ENCODE results near the gene CACNA1D. TPM values are rescaled to one million over a fixed set of nuclear protein-coding genes. Genes with fewer than 3 reads are reported as not detected.

CACNA1D gene
- total RNA-seq, 2 experiments from 2014 or later = 0.13 to 0.17 TPM

- ChIA-PET POLR2A (no interaction called here), CTCF (no interaction called here)
These were observed 102.9 kb downstream of the CACNA1D start for GRCh38 chr3:53597136-53597915.

DNA sequence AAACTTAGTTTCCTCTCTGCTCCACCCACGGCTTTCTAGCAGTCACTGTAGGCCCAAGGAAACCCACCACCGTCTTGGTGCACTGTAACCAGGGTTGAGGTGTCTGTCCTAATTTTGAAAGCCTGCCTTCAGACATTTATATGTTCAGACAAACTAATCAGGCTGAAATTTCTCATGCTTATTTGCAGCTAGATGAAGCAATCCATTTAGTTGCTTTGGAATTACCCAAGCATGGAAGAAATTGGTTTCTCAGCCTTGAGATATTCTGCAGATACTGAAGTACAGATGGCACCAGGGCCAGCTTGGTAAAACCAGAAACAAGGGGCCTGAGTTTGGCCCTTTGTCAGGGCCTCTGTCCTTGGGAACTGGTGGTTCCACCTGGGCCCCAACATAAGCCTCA, 105.4 kb downstream of the CACNA1D start:
- ChIA-PET POLR2A (no interaction called here), CTCF (no interaction called here)

DNA sequence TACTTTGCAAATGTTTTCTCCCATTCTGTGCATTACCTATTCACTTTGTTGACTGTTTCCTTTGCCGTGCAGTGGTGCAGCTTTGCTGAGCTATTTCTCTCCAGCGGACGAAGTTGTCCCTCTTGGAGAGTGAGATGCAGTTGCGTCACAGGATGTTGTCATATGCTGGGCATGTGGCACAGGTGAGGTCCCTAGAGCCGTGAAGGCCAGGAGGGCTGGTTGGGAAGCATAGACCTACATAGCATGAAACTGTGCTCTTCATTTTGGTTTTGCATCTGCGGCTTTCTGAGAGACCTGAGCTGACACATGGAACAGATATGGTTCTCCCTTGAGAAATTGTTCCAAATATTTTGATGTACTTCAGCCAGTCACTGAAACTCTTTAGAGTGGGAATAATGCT, 108.5 kb downstream of the CACNA1D start:
- ChIA-PET CTCF (no interaction called here), POLR2A (no interaction called here)

DNA sequence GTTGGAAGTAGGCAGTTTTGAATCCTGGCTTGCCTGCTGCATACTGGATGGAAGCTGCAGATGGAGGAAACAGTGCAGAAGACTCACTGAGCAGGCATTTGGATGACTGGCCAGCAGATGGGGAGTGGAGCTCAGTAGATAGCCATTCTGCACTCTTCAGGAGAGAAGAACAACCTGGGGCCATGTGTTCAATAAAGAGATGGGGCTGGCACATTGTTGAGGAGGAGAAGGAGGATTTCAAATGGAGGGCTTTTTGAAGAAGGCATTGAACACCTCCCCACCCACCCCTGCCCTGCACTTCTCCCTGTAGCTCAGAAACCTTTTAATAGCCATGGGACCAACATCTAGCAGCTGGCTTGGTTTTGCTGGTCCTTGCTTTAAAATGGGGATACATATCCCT, 109.8 kb downstream of the CACNA1D start:
- POLR2A ChIA-PET = no interaction called here
- CTCF ChIA-PET = no interaction called here

GRCh38 chr3:53606793-53607192, 112.4 kb downstream of the CACNA1D start:
- POLR2A ChIA-PET = no interaction called here
- CTCF ChIA-PET = no interaction called here

DNA sequence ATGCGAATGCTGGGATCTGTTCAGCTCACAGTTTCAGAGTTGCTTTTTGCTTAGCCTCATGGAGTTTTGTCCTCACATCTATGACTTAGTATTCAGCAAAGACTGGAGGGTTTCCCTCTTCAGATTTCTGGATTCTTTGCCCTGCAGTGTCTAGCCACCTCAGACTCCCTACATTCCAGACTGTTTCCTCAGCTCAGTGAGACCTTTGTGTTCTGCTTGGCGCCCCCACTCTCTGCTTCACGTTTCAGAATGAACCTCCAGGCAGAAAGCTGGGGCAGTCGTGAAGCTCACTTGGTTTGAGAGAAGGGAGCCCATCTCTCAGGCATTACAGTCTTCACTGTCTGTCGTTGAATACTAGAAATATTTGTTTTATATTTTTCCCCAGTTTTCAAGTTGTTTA, 118.1 kb downstream of the CACNA1D start:
- ChIA-PET POLR2A (no interaction called here), CTCF (no interaction called here)

GRCh38 chr3:53613125-53613524, 118.7 kb downstream of the CACNA1D start:
- CTCF ChIA-PET = no interaction called here
- POLR2A ChIA-PET = no interaction called here

GRCh38 chr3:53614307-53614706, 119.9 kb downstream of the CACNA1D start:
- POLR2A ChIA-PET = no interaction called here
- CTCF ChIA-PET = no interaction called here

DNA sequence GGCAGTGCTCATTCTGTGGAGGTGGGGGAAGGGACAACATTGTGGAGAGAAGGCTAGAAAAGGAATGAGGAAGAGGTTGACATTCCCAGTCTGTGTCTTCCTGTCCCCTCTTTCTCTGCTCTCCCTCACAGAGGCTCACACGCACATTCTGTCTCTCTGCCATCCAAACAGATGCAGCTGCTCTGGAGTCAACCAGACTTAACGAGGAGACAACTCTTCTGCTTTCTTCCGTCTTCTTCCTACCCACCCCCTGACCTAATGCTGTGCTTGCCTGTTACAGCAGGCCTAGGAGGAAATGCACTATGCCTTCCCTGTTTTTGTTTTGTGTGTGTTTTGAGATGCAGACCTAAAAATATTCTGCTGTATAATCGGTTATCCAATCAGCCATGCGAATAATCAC, 121.9 kb downstream of the CACNA1D start:
- CTCF ChIA-PET = interaction anchor here (0.6 kb wide), 1 partner anchor 297 kb away, joined by 3 read pairs; no protein-coding TSS in a partner anchor
- POLR2A ChIA-PET = no interaction called here

DNA sequence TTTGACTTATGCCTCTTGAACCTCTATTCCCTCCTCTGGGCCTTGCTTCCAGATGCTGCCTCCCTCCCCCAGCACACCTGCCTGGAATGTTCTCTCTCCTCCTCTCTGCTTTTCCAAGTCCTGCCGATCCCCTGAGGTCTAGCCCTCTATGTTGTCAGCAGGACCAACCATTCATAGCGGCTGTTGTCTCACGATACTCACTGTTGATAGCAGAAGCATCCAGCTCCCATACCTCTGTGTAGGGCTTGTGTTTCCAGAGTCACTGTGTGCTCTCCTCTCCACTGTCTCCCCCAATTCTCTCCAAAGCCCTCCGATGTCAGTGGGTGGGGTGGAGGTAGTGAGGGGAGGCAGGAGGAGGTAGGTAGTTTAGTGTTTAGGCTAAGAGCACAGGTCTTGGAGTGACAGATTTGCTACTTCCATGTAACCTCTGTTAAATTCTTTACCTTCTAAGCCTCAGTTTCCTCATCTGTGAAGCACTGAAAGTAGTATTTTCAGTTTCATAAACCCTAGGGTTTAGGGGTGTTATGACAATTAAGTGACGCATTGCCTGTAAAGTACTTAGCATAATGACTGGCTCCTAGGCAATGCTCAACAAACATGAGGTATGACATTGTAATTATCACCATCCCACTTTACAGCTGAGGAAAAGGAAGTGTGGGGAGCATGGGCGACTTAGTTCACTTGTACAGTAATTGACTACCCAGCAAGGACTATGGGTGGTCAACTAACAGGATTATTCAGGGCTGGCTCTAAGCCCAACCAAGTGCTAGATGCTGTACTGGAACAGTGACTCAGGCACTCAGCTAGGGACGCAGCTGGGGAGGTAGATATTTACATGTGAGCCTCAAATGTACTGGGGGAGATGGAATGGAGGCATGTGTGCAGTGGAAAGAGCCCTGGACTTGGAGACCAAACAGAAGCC, 122.8 kb downstream of the CACNA1D start:
- ChIA-PET POLR2A (no interaction called here), CTCF (interaction anchor here (0.6 kb wide), 1 partner anchor 296 kb away, joined by 3 read pairs; no protein-coding TSS in a partner anchor)

- ChIA-PET CTCF (no interaction called here), POLR2A (no interaction called here)
These were observed 123.6 kb downstream of the CACNA1D start for GRCh38 chr3:53617893-53618523.

DNA sequence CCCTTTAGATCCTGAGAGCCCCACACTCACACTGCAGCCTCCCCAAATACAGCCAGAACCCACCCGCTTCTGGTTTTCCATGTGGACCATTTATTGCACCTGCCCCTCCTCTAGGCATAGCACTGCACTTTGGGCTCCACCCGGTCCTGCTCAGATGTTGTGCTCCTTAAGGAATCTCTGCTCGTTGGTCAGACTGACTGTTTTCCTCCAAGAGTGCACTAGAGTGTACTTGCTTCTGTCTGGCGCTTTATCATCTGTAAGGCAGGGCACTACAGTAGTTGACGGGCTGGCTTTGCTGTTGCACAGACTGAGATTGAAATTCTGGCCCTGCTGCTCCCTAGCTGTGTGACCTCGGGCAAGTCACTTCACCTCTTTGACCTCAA, 124.1 kb downstream of the CACNA1D start:
- POLR2A ChIA-PET = no interaction called here

DNA sequence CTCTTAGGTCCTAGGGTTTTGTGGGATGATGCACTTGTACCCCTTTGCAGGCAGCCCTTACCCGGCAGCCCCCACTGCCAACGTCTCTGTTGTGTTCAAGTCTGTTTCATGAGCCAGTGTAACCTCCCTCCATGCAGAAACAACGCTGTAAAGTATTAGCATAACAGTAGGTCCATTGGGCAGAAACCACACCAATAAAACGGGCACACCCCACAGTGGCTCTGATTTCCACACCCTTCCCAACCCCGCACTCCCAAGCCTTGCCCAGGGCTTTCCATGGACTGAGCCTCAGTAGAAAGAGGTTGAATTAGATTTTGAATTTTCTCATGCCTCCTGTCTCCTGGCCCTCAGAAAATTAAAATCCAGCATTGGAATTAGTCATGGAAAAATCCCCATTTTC, 124.5 kb downstream of the CACNA1D start:
- CTCF ChIA-PET = no interaction called here
- POLR2A ChIA-PET = no interaction called here

More for the DNA sequence above, 124.1 kb downstream of the CACNA1D start:
- CTCF ChIA-PET = no interaction called here

GRCh38 chr3:53624061-53624857, 129.8 kb downstream of the CACNA1D start:
- ChIA-PET POLR2A (no interaction called here), CTCF (no interaction called here)

GRCh38 chr3:53626876-53627275, 132.5 kb downstream of the CACNA1D start:
- POLR2A ChIA-PET = interaction anchor here (0.5 kb wide), 1 partner anchor 271 kb away, joined by 8 read pairs; no protein-coding TSS in a partner anchor
- CTCF ChIA-PET = no interaction called here

DNA sequence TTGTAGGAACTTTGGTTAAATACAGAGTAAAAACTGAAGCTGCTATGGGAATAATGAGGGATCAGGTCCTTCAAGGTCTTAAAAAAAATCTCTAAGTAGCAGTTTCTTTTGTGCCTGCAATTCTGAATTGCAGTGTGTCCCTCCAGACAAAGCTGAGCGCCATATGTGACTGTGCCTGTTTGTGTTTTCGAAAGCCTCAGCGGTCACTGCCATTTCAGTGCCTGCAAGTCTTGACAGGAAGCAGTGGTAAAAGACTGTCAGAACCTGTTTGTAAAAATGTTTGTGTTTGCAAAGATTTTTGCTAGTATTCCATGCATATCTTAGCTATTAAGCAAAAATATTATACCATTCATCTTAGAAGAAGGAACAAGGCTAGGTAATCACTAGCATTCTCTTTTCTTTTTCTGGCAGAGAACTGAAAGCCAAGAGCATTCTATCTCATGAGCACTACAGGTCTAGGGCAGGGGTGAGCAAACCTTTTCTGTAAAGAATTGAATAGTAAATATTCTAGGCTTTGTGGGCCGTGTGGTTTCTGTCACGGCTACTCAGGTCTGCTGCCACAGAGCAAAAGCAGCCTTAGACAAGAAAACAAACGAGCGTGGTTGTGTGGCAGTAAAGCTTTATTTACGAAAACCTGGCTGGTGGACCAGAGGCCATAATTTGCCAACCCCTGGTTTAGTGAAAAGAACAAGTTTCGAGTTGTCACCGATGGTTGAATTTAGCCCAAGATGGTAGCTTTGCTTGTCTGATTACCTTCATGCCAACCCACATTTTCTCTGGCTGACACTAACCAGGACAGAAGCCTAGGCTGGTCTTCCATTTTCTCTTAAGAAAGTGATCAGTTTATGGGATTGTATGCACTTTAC, 134.4 kb downstream of the CACNA1D start:
- POLR2A ChIA-PET = no interaction called here
- CTCF ChIA-PET = no interaction called here

DNA sequence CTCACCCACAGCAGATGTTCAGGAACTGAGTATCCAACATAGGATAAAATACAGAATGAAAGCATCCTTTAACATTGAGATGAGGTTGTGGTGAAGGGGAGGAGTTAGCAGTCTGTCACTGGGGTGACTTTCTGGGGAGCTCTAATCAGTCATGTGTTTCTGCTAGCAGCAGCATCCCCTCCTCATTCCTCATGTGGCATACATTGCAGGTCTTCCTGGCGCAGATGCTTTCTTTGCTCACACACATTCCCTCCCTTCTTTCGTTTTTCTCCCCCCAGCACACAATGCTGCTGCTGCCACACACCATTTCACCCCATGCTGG, 135.0 kb downstream of the CACNA1D start:
- ChIA-PET CTCF (no interaction called here), POLR2A (no interaction called here)

DNA sequence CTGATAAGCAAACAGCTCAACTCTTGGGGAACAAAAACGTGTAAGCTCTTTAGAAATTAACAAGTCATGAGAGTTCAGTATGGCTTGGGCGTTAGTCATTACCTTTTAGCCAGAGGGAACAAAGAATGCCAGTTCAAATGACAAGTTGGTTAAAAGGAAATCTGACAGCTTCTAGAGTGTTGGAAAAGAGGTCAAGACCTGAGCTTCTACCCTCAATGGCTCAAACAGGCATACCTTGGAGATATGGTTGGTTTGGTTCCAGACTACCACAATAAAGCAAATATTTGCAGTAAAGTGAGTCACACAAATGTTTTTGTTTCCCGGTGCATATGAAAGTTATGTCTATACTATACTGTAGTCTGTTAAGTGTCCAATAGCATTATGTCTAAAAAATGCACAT, 136.1 kb downstream of the CACNA1D start:
- POLR2A ChIA-PET = no interaction called here
- CTCF ChIA-PET = no interaction called here

DNA sequence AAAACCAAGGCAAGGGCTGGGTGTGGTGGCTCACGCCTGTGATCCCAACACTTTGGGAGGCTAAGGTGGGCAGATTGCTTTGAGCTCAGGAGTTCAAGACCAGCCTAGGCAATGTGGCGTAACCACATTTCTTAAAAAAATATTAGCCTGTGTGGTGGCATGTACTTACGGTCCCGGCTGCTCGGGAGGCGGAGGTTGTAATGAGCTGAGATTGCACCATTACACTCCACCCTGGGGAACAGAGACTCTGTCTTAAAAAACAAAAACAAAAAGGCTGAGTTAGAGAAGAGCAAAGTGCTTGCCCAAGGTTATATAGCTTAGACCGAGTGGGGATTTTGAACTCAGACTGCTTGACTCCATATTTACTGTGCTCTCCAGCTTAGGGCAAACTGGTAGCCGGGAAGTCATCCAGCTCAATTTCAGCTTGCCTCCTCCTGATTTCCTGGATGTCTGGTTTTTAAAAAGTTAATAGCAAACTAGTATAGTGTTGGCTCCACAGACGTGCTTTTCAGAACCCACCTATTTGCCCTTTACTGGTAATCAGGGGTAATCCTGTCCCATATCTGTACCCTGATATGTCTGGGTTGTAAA, 138.9 kb downstream of the CACNA1D start:
- POLR2A ChIA-PET = no interaction called here
- CTCF ChIA-PET = no interaction called here

Data from activated CD8-positive, alpha-beta memory T cell treated with anti-CD3 and anti-CD28 coated beads for 36 hours (primary cell).